HepG2 (cell line): ENCODE measurements around the gene VTN. TPM values are rescaled to one million over a fixed set of nuclear protein-coding genes. Genes with fewer than 3 reads are reported as not detected.

Experiments used
- AHR ChIP-seq: IDR thresholded peaks from 2 replicates; pipeline ENCODE4 v1.6.1; 2018; ENCODE audit warnings: missing genetic modification reagents, missing compliant biosample characterization
- ESRRA ChIP-seq: sonication (generic); formaldehyde crosslinking; IDR thresholded peaks from 2 replicates; pipeline ENCODE4 v1.5.1; 2020; ENCODE audit warnings: mild to moderate bottlenecking, low read depth, missing genetic modification reagents
- FOXK2 ChIP-seq: fragments of 450-650 bp; IDR thresholded peaks from 2 replicates; pipeline ENCODE4 v1.6.1; 2016
- HDAC1 ChIP-seq: sonication (generic); formaldehyde crosslinking; IDR thresholded peaks from 2 replicates; pipeline ENCODE4 v1.5.1; 2020; ENCODE audit warnings: mild to moderate bottlenecking, missing genetic modification reagents
- KDM2A ChIP-seq: sonication (generic); formaldehyde crosslinking; IDR thresholded peaks from 2 replicates; pipeline ENCODE4 v1.4.0; 2020; ENCODE audit warnings: low read depth, missing genetic modification reagents, borderline replicate concordance
- MATR3 ChIP-seq: sonication (generic); formaldehyde crosslinking; IDR thresholded peaks from 2 replicates; pipeline ENCODE4 v1.4.0; 2020; ENCODE audit warnings: missing genetic modification reagents
- MED13 ChIP-seq: sonication (generic); formaldehyde crosslinking; IDR thresholded peaks from 2 replicates; pipeline ENCODE4 v1.5.0; 2020; ENCODE audit warnings: missing genetic modification reagents
- MXI1 ChIP-seq: IDR thresholded peaks from 3 replicates; pipeline ENCODE4 v1.6.1; 2012; ENCODE audit warnings: low read depth, low read length, inconsistent platforms, borderline replicate concordance
- NR2F1 ChIP-seq, 2 experiments: fragments of 450-650 bp in 1 of 2; formaldehyde crosslinking in 1 of 2; IDR thresholded peaks; 2 replicates each; pipeline versions ENCODE4 v1.5.0 to v1.6.1; 2016 to 2020; ENCODE audit warnings: mild to moderate bottlenecking in 1 of 2, missing compliant biosample characterization in 1 of 2, missing genetic modification reagents in 1 of 2, moderate library complexity in 1 of 2
- PAXIP1 ChIP-seq: sonication (generic); formaldehyde crosslinking; conservative IDR thresholded peaks from 2 replicates; pipeline ENCODE4 v1.4.0; 2020; ENCODE audit warnings: mild to moderate bottlenecking, missing genetic modification reagents, moderate library complexity
- PITX1 ChIP-seq: sonication (generic); formaldehyde crosslinking; IDR thresholded peaks from 2 replicates; pipeline ENCODE4 v1.5.1; 2020; ENCODE audit warnings: mild to moderate bottlenecking, missing genetic modification reagents
- RAD21 ChIP-seq: fragments of 450-650 bp; formaldehyde crosslinking; IDR thresholded peaks from 2 replicates; pipeline ENCODE4 v1.5.0; 2020; ENCODE audit warnings: mild to moderate bottlenecking
- SPEN ChIP-seq: sonication (generic); formaldehyde crosslinking; IDR thresholded peaks from 2 replicates; pipeline ENCODE4 v1.5.1; 2020; ENCODE audit warnings: low read depth, mild to moderate bottlenecking, missing genetic modification reagents
- SRY ChIP-seq: sonication (generic); formaldehyde crosslinking; IDR thresholded peaks from 2 replicates; pipeline ENCODE4 v1.8.0; 2022; ENCODE audit warnings: mild to moderate bottlenecking, missing genetic modification reagents
- THAP11 ChIP-seq: IDR thresholded peaks from 2 replicates; pipeline ENCODE4 v1.6.1; 2016; ENCODE audit warnings: missing biosample characterization, missing genetic modification reagents
- ZFP90 ChIP-seq: sonication (generic); formaldehyde crosslinking; IDR thresholded peaks from 2 replicates; pipeline ENCODE4 v1.8.0; 2022; ENCODE audit warnings: missing genetic modification reagents, mild to moderate bottlenecking, inconsistent platforms, borderline replicate concordance
- ZNF547 ChIP-seq: sonication (generic); formaldehyde crosslinking; IDR thresholded peaks from 2 replicates; pipeline ENCODE4 v1.5.1; 2020; ENCODE audit warnings: mild to moderate bottlenecking, missing genetic modification reagents
- ZNF781 ChIP-seq: sonication (generic); formaldehyde crosslinking; IDR thresholded peaks from 2 replicates; pipeline ENCODE4 v1.5.1; 2020; ENCODE audit warnings: borderline replicate concordance, mild to moderate bottlenecking, missing genetic modification reagents; ENCODE audit errors: not compliant biosample characterization
- polyA plus RNA-seq, 8 experiments: library from polyadenylated mRNA; depleted of rRNA in 3 of 8; stranded (reverse) in 7 of 8; unstranded in 1 of 8; fragments of >200 nt; fragmentation: Illumina TruSeq in 4 of 8; extraction: Trizol in 4 of 8; gene quantifications; 2 replicates each; pipeline versions ENCODE4 v1.2.1 to v1.2.3, GENCODE V29; 2011 to 2016; ENCODE audit warnings: low read depth in 4 of 8, missing spikeins in 1 of 8, mixed read lengths in 1 of 8; ENCODE audit not compliant: insufficient read depth in 1 of 8
- total RNA-seq, 5 experiments: library from RNA; depleted of rRNA; stranded (reverse); fragments of >200 nt; fragmentation: Illumina TruSeq; extraction: Trizol; gene quantifications; 2 replicates each; pipeline ENCODE4 v1.2.3, GENCODE V29; 2016; ENCODE audit warnings: low read depth in 1 of 5
- TF ChIP-seq, protein P1 (sequence below): IDR thresholded peaks from 2 replicates; pipeline ENCODE4 v1.6.1; 2018; ENCODE audit warnings: missing genetic modification reagents, mild to moderate bottlenecking, missing compliant biosample characterization
- TF ChIP-seq, protein P2 (sequence below): sonication (generic); formaldehyde crosslinking; conservative IDR thresholded peaks from 2 replicates; pipeline ENCODE4 v1.4.0; 2020; ENCODE audit warnings: missing genetic modification reagents
- TF ChIP-seq, protein P3 (sequence below), 2 experiments: sonication (generic) in 1 of 2; formaldehyde crosslinking in 1 of 2; IDR thresholded peaks; 2 replicates each; pipeline versions ENCODE4 v1.4.0 to v1.6.1; 2018 to 2020; ENCODE audit warnings: missing genetic modification reagents in 2 of 2, borderline replicate concordance in 1 of 2, low read depth in 1 of 2, mild to moderate bottlenecking in 1 of 2, missing biosample characterization in 1 of 2

Gene VTN
- total and polyA plus RNA-seq, 2 of the 13 experiments (the other 11 are each of a cell fraction or from before 2014, with no cell fraction given): 108 to 131 TPM

DNA sequence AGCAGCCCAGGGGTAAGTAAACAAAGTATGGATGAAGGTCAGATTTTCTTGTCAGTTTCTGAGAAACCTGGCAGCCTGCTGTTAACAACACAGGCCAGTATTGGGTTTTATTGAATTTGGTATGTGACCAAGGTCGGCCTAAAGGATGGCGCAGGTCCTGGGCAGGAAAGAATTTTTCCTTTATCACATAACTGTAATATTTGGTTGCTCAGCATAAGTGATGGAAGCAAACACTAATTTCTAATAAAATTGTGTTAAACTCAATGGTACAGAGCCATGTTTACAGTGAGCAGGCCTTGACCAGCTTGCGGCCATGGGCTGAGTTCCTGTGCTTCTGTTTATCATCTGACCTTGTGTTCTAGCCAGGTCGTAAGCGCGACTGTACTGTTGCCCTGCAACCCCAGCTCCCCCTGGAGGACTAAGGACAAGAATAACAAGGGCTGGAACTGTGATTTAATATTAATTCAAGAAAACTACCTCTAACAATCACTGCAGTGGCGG is 23.3 kb downstream of the VTN start (continued):
- TF ChIP-seq, protein P1, sequence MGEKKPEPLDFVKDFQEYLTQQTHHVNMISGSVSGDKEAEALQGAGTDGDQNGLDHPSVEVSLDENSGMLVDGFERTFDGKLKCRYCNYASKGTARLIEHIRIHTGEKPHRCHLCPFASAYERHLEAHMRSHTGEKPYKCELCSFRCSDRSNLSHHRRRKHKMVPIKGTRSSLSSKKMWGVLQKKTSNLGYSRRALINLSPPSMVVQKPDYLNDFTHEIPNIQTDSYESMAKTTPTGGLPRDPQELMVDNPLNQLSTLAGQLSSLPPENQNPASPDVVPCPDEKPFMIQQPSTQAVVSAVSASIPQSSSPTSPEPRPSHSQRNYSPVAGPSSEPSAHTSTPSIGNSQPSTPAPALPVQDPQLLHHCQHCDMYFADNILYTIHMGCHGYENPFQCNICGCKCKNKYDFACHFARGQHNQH (CRISPR knock-in tag): 0 out of 2 replicates have a peak, but pooled peaks have one; percentile 49
- TF ChIP-seq NR2F1 (CRISPR knock-in tag; IDR thresholded peaks at IDR 0.05): peak; percentile 25 to 45; a peak in 2 of 4 replicates
- no peak for TF ChIP-seq MATR3 (CRISPR knock-in tag)
- peak; percentile 54 for TF ChIP-seq HDAC1 (CRISPR knock-in tag)
- peak; percentile 71; the same call in 1 of the 2 replicates for TF ChIP-seq SPEN (CRISPR knock-in tag)
- peak; percentile 79; the same call in 1 of the 2 replicates for TF ChIP-seq ESRRA (CRISPR knock-in tag)
- TF ChIP-seq FOXK2: peak; percentile 70
- TF ChIP-seq ZNF781 (CRISPR knock-in tag): peak; percentile 36
- TF ChIP-seq, protein P2, sequence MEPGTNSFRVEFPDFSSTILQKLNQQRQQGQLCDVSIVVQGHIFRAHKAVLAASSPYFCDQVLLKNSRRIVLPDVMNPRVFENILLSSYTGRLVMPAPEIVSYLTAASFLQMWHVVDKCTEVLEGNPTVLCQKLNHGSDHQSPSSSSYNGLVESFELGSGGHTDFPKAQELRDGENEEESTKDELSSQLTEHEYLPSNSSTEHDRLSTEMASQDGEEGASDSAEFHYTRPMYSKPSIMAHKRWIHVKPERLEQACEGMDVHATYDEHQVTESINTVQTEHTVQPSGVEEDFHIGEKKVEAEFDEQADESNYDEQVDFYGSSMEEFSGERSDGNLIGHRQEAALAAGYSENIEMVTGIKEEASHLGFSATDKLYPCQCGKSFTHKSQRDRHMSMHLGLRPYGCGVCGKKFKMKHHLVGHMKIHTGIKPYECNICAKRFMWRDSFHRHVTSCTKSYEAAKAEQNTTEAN (CRISPR knock-in tag): 0 out of 2 replicates have a peak, but pooled peaks have one; percentile 21
- 0 out of 2 replicates have a peak, but pooled peaks have one; percentile 13 for TF ChIP-seq PITX1 (CRISPR knock-in tag)
- 0 out of 2 replicates have a peak, but pooled peaks have one; percentile 47 for TF ChIP-seq ZFP90 (CRISPR knock-in tag)
- TF ChIP-seq KDM2A (CRISPR knock-in tag): peak; percentile 62; the same call in 1 of the 2 replicates
- no peak for TF ChIP-seq MED13
- TF ChIP-seq SRY: no peak
- peak; percentile 49; the same call in 1 of the 3 replicates for TF ChIP-seq MXI1
- TF ChIP-seq, protein P3, sequence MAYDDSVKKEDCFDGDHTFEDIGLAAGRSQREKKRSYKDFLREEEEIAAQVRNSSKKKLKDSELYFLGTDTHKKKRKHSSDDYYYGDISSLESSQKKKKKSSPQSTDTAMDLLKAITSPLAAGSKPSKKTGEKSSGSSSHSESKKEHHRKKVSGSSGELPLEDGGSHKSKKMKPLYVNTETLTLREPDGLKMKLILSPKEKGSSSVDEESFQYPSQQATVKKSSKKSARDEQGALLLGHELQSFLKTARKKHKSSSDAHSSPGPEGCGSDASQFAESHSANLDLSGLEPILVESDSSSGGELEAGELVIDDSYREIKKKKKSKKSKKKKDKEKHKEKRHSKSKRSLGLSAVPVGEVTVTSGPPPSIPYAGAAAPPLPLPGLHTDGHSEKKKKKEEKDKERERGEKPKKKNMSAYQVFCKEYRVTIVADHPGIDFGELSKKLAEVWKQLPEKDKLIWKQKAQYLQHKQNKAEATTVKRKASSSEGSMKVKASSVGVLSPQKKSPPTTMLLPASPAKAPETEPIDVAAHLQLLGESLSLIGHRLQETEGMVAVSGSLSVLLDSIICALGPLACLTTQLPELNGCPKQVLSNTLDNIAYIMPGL (CRISPR knock-in tag; IDR thresholded peaks at IDR 0.05; ENCODE audit: borderline replicate concordance in 1 of 2, low read depth in 1 of 2): peak; percentile 36 to 58; a peak in 3 of 4 replicates
- TF ChIP-seq AHR (CRISPR knock-in tag): no peak
- TF ChIP-seq ZNF547 (CRISPR knock-in tag): no peak
- peak; percentile 62; the same call in 1 of the 2 replicates for TF ChIP-seq RAD21 (CRISPR knock-in tag)
- TF ChIP-seq PAXIP1 (CRISPR knock-in tag): peak; percentile 79
- peak; percentile 77 for TF ChIP-seq THAP11 (CRISPR knock-in tag)
